CD14-positive monocyte (primary cell): ENCODE data around the gene TRABD2A. TPM values are rescaled to one million over a fixed set of nuclear protein-coding genes. Genes with fewer than 3 reads are reported as not detected.

Experiments
- DNase-seq, 3 donors: peaks; one replicate each; pipeline ENCODE4 v3.0.0-alpha.2; 2011 to 2022
- H2AFZ ChIP-seq: 2 replicates; pipeline ENCODE4 v1.6.0; 2012; ENCODE audit warnings: mild to moderate bottlenecking, low read depth, low read length, inconsistent platforms; ENCODE audit not compliant: insufficient read depth, poor library complexity, severe bottlenecking
- H3K27ac ChIP-seq, 2 donors: 1 replicate in 1 of 2; 2 replicates in 1 of 2; pipeline ENCODE4 v1.5.1; 2012 to 2013; ENCODE audit warnings: low read length in 2 of 2, control low read depth in 1 of 2, inconsistent platforms in 1 of 2, low read depth in 1 of 2, mild to moderate bottlenecking in 1 of 2
- H3K27me3 ChIP-seq, 2 donors: one replicate each; pipeline versions ENCODE4 v1.6.0 to v1.6.1; 2011 to 2013; ENCODE audit warnings: low read length in 2 of 2; ENCODE audit not compliant: control insufficient read depth in 2 of 2, insufficient read depth in 2 of 2
- H3K36me3 ChIP-seq, 2 donors: replicated peaks in 1 of 2; 1 replicate in 1 of 2; 2 replicates in 1 of 2; pipeline versions ENCODE4 v1.5.1 to v1.6.1; 2012 to 2013; ENCODE audit warnings: low read length in 2 of 2, control low read depth in 1 of 2, inconsistent platforms in 1 of 2, mild to moderate bottlenecking in 1 of 2; ENCODE audit not compliant: insufficient read depth in 2 of 2, control insufficient read depth in 1 of 2
- H3K4me1 ChIP-seq, 2 donors: 1 replicate in 1 of 2; 2 replicates in 1 of 2; pipeline versions ENCODE4 v1.5.1 to v1.6.1; 2012 to 2013; ENCODE audit warnings: low read length in 2 of 2, control low read depth in 1 of 2, inconsistent platforms in 1 of 2, mild to moderate bottlenecking in 1 of 2, moderate library complexity in 1 of 2; ENCODE audit not compliant: insufficient read depth in 2 of 2, control insufficient read depth in 1 of 2
- H3K4me2 ChIP-seq: replicated peaks from 2 replicates; pipeline ENCODE3; 2012; ENCODE audit warnings: low read length, moderate library complexity, mild to moderate bottlenecking; ENCODE audit not compliant: poor library complexity, severe bottlenecking; ENCODE audit errors: extremely low read depth
- H3K4me3 ChIP-seq, 3 experiments: fragments of 200-600 bp in 1 of 3; sonication (generic) in 1 of 3; replicated peaks in 1 of 3; 1 replicate in 2 of 3; 2 replicates in 1 of 3; pipeline ENCODE4 v1.5.1; 2011 to 2013; ENCODE audit warnings: low read length in 3 of 3, mild to moderate bottlenecking in 3 of 3, control low read depth in 2 of 3, low read depth in 2 of 3, inconsistent platforms in 1 of 3, moderate library complexity in 1 of 3
- H3K79me2 ChIP-seq: 2 replicates; pipeline ENCODE4 v1.6.0; 2012; ENCODE audit warnings: mild to moderate bottlenecking, control low read depth, inconsistent platforms, low read length, moderate library complexity; ENCODE audit not compliant: insufficient read depth
- H3K9ac ChIP-seq: 2 replicates; pipeline ENCODE4 v1.6.0; 2017; ENCODE audit warnings: low read length, mild to moderate bottlenecking; ENCODE audit not compliant: insufficient read depth, poor library complexity, severe bottlenecking
- H3K9me3 ChIP-seq, 2 donors: replicated peaks in 1 of 2; 1 replicate in 1 of 2; 2 replicates in 1 of 2; pipeline versions ENCODE4 v1.5.1 to v1.6.1; 2012 to 2013; ENCODE audit warnings: low read length in 2 of 2, control low read depth in 1 of 2; ENCODE audit not compliant: control insufficient read depth in 1 of 2, insufficient read depth in 1 of 2
- H4K20me1 ChIP-seq: 2 replicates; pipeline ENCODE4 v1.6.0; 2012; ENCODE audit warnings: mild to moderate bottlenecking, low read length, control low read depth, moderate library complexity; ENCODE audit not compliant: insufficient read depth
- H3K27ac Mint-ChIP-seq, 7 donors: one replicate each; pipeline ENCODE4 v1.8.0; 2020; ENCODE audit warnings: mild to moderate bottlenecking in 7 of 7, mixed read lengths in 7 of 7, moderate library complexity in 6 of 7, inconsistent platforms in 2 of 7
- H3K27me3 Mint-ChIP-seq, 3 donors: one replicate each; pipeline ENCODE4 v1.8.0; 2021 to 2022; ENCODE audit warnings: low read depth in 3 of 3, mild to moderate bottlenecking in 3 of 3, mixed read lengths in 3 of 3, moderate library complexity in 3 of 3, inconsistent platforms in 1 of 3
- H3K36me3 Mint-ChIP-seq, 2 donors: one replicate each; pipeline ENCODE4 v1.8.0; 2020; ENCODE audit warnings: mixed read lengths in 2 of 2, inconsistent platforms in 1 of 2, mild to moderate bottlenecking in 1 of 2
- H3K4me1 Mint-ChIP-seq: one replicate; pipeline ENCODE4 v1.8.0; 2020; ENCODE audit warnings: mild to moderate bottlenecking, mixed read lengths
- H3K4me3 Mint-ChIP-seq, 2 donors: one replicate each; pipeline ENCODE4 v1.8.0; 2020; ENCODE audit warnings: mild to moderate bottlenecking in 2 of 2, mixed read lengths in 2 of 2, moderate library complexity in 1 of 2
- H3K9me3 Mint-ChIP-seq, 7 donors: one replicate each; pipeline ENCODE4 v1.8.0; 2020 to 2022; ENCODE audit warnings: mixed read lengths in 7 of 7, mild to moderate bottlenecking in 6 of 7, moderate library complexity in 6 of 7, inconsistent platforms in 2 of 7
- CTCF ChIP-seq: fragments of 200-600 bp; IDR thresholded peaks from one replicate; pipeline ENCODE4 v1.8.0; 2022; ENCODE audit warnings: antibody characterized with exemption, mild to moderate bottlenecking
- WGBS: methylation state at CpG from one replicate; pipeline ENCODE4 v1.1.5; 2013; ENCODE audit warnings: missing lambda C conversion rate; ENCODE audit not compliant: insufficient coverage; 5-methylcytosine and 5-hydroxymethylcytosine counted together
- intact Hi-C, 2 donors: fragments of 100-400 bp; cut with micrococcal nuclease; formaldehyde crosslinking; loops; one replicate each; pipeline versions ENCODE4 v1.15.0 to v1.15.1; 2023
- polyA plus RNA-seq, 3 donors: library from polyadenylated mRNA; depleted of rRNA in 1 of 3; unstranded in 2 of 3; stranded (reverse) in 1 of 3; fragments of 300-500 nt in 2 of 3; fragments of >200 nt in 1 of 3; fragmentation: Illumina TruSeq in 2 of 3; gene quantifications; 1 replicate in 2 of 3; 2 replicates in 1 of 3; pipeline ENCODE4 v1.2.3, GENCODE V29; 2012 to 2021

Gene TRABD2A
- polyA plus RNA-seq, 3 donors: 0.53 to 0.95 (median 0.79) TPM

GRCh38 chr2:84857566-84857965 is 23.3 kb downstream of the TRABD2A start:
- intact Hi-C loops: no loop called here
- no peaks in the 10 kb centered on the region for H3K79me2 ChIP-seq
- DNase-seq: no peak
- H3K9ac ChIP-seq: no peak overlapping the region
- no peaks in the 10 kb centered on the region for H3K27me3 ChIP-seq
- H3K27ac ChIP-seq: peak overlapping the region in 1 of 2 donors; percentile 12
- no peak overlapping the region for H3K4me2 ChIP-seq
- TF ChIP-seq CTCF: no peak
- no peaks in the 10 kb centered on the region for H3K36me3 ChIP-seq
- WGBS: 94% methylated on average over 4 of the region's 5 CpGs
- H2AFZ ChIP-seq: no peak overlapping the region
- H3K9me3 ChIP-seq: peaks cover 12 to 13% of the 10 kb centered on the region in 2 donors
- peaks cover 31% of the 10 kb centered on the region for H3K4me1 Mint-ChIP-seq
- peaks cover 10 to 21% (median 14%) of the 10 kb centered on the region in 7 donors for H3K9me3 Mint-ChIP-seq
- no peak overlapping the region for H3K4me3 ChIP-seq
- peaks cover 2 to 6% (median 4%) of the 10 kb centered on the region in 3 donors for H3K27me3 Mint-ChIP-seq
- no peak overlapping the region for H3K4me3 Mint-ChIP-seq
- H3K36me3 Mint-ChIP-seq: peaks cover 4 to 5% of the 10 kb centered on the region in 2 donors
- no peaks in the 10 kb centered on the region for H4K20me1 ChIP-seq
- peaks cover 21 to 25% of the 10 kb centered on the region in 2 donors for H3K4me1 ChIP-seq
- peak overlapping the region in 4 of 7 donors; percentile 5 to 64 (median 48) for H3K27ac Mint-ChIP-seq

- Mint-ChIP-seq H3K27ac (peak overlapping the region; percentile 28 to 93 (median 72)), H3K36me3 (peaks cover 4 to 5% of the 10 kb centered on the region in 2 donors), H3K9me3 (peaks cover 18 to 26% (median 19%) of the 10 kb centered on the region in 7 donors), H3K4me3 (no peak overlapping the region), H3K27me3 (peaks cover 2 to 5% (median 3%) of the 10 kb centered on the region in 3 donors), H3K4me1 (peaks cover 31% of the 10 kb centered on the region)
- Histone ChIP-seq H3K4me3 (no peak overlapping the region), H3K27ac (peak overlapping the region in 1 of 2 donors; percentile 12), H4K20me1 (no peaks in the 10 kb centered on the region), H2AFZ (no peak overlapping the region), H3K27me3 (no peaks in the 10 kb centered on the region), H3K9me3 (peaks cover 19 to 20% of the 10 kb centered on the region in 2 donors), H3K9ac (no peak overlapping the region), H3K4me1 (peaks cover 21 to 25% of the 10 kb centered on the region in 2 donors), H3K79me2 (no peaks in the 10 kb centered on the region), H3K36me3 (no peaks in the 10 kb centered on the region), H3K4me2 (no peak overlapping the region)
- 49% methylated on average over 4 of the region's 6 CpGs for WGBS
- intact Hi-C loops: no loop called here
- DNase-seq: peak; percentile 59 to 72 (median 60)
- no peak for TF ChIP-seq CTCF
These were observed 24.1 kb downstream of the TRABD2A start for GRCh38 chr2:84856787-84857186.
